ENCODE data around the gene FLOT2. TPM values are rescaled to one million over a fixed set of nuclear protein-coding genes. Genes with fewer than 3 reads are reported as not detected.

Gene FLOT2
- total and polyA plus RNA-seq, 2 of the 8 experiments (the other 6 are each of a cell fraction or from before 2014, with no cell fraction given): 116 to 189 TPM

DNA sequence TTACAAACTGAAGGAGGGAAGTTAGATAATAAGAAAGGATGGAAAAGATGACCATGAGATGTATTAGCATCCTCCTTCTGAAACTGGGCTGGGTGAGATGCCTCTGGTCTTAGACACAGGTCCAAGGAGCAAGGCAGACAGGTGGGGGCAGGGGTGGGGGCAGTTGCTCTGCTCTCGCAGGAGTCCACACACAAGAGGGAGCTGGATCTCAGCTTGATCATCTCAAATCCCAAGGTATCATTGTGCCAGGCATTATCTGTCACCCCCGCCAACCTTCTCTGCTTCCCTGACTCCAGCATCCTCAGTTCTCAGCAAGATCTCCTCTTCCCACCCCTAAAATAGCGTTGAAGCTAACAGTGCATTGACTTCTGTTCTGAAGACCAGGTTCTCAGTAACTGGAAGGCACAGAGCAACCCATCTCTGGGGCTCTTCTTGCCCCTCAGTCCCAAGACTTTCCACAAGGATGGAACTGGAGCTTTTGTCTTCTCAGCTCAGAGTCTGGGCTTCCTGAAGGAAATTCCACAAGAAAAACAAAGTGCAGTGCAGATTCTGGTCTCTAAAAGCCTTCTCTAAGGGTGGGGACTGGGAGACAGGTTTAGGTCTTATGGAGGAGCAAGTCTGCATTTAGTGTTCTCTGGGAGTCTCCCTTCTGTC, 1.6 kb downstream of the FLOT2 start:
- Histone ChIP-seq H3K79me2 (ENCODE audit: control insufficient read depth in 1 of 2, insufficient read depth in 2 of 2, low read length in 2 of 2) (peaks cover 4 to 23% of the 10 kb centered on the region in 2 experiments), H4K8ac (ENCODE audit: extremely low read depth, insufficient read depth, low read length) (no peak overlapping the region), H3K36me3 (ENCODE audit: control insufficient read depth in 2 of 4, insufficient read depth in 4 of 4, low read length in 3 of 4) (no peaks in the 10 kb centered on the region; a peak in 2 of 8 replicates), H4K20me1 (replicated peaks in 1 of 2; ENCODE audit: control insufficient read depth in 1 of 2, insufficient read depth in 2 of 2, low read length in 2 of 2) (peaks cover 0 to 7% of the 10 kb centered on the region in 2 experiments), H4K91ac (replicated peaks; ENCODE audit: insufficient read length, low read length) (no peak overlapping the region), H2BK120ac (replicated peaks; ENCODE audit: low read depth, low read length) (no peak overlapping the region), H2AK5ac (ENCODE audit: low read depth, low read length) (no peak overlapping the region), H3K9ac (replicated peaks in 1 of 4; ENCODE audit: extremely low read depth in 1 of 4, low read depth in 3 of 4, low read length in 3 of 4) (no peak overlapping the region; a peak in 1 of 7 replicates), H3K23me2 (ENCODE audit: low read depth, low read length) (peaks cover 4% of the 10 kb centered on the region; the same call in 1 of the 2 replicates), H3K79me1 (ENCODE audit: low read depth, low read length) (peaks cover 11% of the 10 kb centered on the region), H3K18ac (ENCODE audit: extremely low read depth, low read length) (no peak overlapping the region), H3K9me3 (ENCODE audit: insufficient read depth in 2 of 2, low read depth in 1 of 2, low read length in 1 of 2) (no peaks in the 10 kb centered on the region), H4K5ac (ENCODE audit: insufficient read length, low read depth, low read length) (no peak overlapping the region), H2BK12ac (ENCODE audit: low read depth, low read length) (no peak overlapping the region), H2AFZ (ENCODE audit: low read length) (no peak overlapping the region), H3K4ac (replicated peaks; ENCODE audit: insufficient read length, low read depth, low read length) (no peak overlapping the region), H3K56ac (replicated peaks; ENCODE audit: insufficient read length, low read depth, low read length) (no peak overlapping the region), H3K27ac (ENCODE audit: low read depth, low read length) (no peak overlapping the region), H3K23ac (ENCODE audit: insufficient read length) (no peak overlapping the region), H3K27me3 (replicated peaks in 1 of 4; ENCODE audit: control insufficient read depth in 3 of 4, extremely low read depth in 1 of 4, insufficient read depth in 3 of 4, low read length in 3 of 4) (no peaks in the 10 kb centered on the region), H2BK15ac (ENCODE audit: low read length) (no peak overlapping the region), H2BK20ac (ENCODE audit: low read length) (no peak overlapping the region), H3K4me1 (replicated peaks in 1 of 4; ENCODE audit: control insufficient read depth in 3 of 4, insufficient read depth in 4 of 4, low read length in 3 of 4) (peaks cover 0 to 13% (median 4%) of the 10 kb centered on the region in 4 experiments; a peak in 6 of 7 replicates), H3K14ac (ENCODE audit: insufficient read length) (no peak overlapping the region), H3K4me2 (ENCODE audit: insufficient read depth in 1 of 2, low read depth in 2 of 2, low read length in 2 of 2) (peak overlapping the region; percentile 68 to 71), H2BK5ac (ENCODE audit: low read depth, low read length) (no peak overlapping the region), H3K4me3 (ENCODE audit: extremely low read depth in 1 of 4, insufficient read depth in 2 of 4, low read depth in 3 of 4, low read length in 4 of 4) (peak overlapping the region; percentile 79 to 94 (median 89); a peak in 6 of 8 replicates)
- FAIRE-seq (no peak), DNase-seq (ENCODE audit: low read depth in 1 of 2, low spot score in 2 of 2) (no peak)
- POLR2A ChIA-PET (ENCODE audit: partially characterized antibody): interaction anchor here (0.6 to 5.2 kb wide), 14 partner anchors 9 to 184 kb away, joined by 3 to 51 read pairs (median 6); partner anchors contain the start of genes FAM222B, PROCA1, RPL23A and TLCD1
- 71% methylated on average over 3 of the region's 3 CpGs; no CpG with 5 or more reads in 1 of the 2 experiments for WGBS, 2 experiments (ENCODE audit: extremely low coverage in 1 of 2, insufficient coverage in 1 of 2, insufficient read length in 1 of 2, insufficient replicate concordance in 2 of 2, low coverage in 1 of 2, low lambda C conversion rate in 2 of 2, missing lambda C conversion rate in 1 of 2)
- CTCF ChIA-PET (ENCODE audit: partially characterized antibody): interaction anchor here (0.9 to 7.3 kb wide), 9 partner anchors 9 to 221 kb away, joined by 3 to 47 read pairs (median 8); no protein-coding TSS in a partner anchor
- TF ChIP-seq KDM5A (IDR thresholded peaks at IDR 0.05; ENCODE audit: low read length): no peak
- TF ChIP-seq NRF1 (IDR thresholded peaks at IDR 0.05; ENCODE audit: low read depth, low read length): no peak
- TF ChIP-seq SIX5 (IDR thresholded peaks at IDR 0.05; ENCODE audit: low read depth, low read length): no peak
- TF ChIP-seq TAF7 (optimal IDR thresholded peaks at IDR 0.05; ENCODE audit: borderline replicate concordance, low read depth, low read length): no peak
- no peak for TF ChIP-seq EP300 (IDR thresholded peaks at IDR 0.05; ENCODE audit: borderline replicate concordance in 1 of 2, low read depth in 2 of 2, low read length in 2 of 2)
- TF ChIP-seq GTF2F1 (IDR thresholded peaks at IDR 0.05; ENCODE audit: borderline replicate concordance, low read depth, low read length): no peak
- no peak for TF ChIP-seq PHF8 (conservative IDR thresholded peaks at IDR 0.05; ENCODE audit: low read depth, low read length)
- no peak for TF ChIP-seq TCF12 (IDR thresholded peaks at IDR 0.05; ENCODE audit: low read depth, low read length)
- TF ChIP-seq, protein P1, sequence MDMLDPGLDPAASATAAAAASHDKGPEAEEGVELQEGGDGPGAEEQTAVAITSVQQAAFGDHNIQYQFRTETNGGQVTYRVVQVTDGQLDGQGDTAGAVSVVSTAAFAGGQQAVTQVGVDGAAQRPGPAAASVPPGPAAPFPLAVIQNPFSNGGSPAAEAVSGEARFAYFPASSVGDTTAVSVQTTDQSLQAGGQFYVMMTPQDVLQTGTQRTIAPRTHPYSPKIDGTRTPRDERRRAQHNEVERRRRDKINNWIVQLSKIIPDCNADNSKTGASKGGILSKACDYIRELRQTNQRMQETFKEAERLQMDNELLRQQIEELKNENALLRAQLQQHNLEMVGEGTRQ (IDR thresholded peaks at IDR 0.05; ENCODE audit: low read length): no peak
- no peak for TF ChIP-seq RAD21 (IDR thresholded peaks at IDR 0.05 in 1 of 2, conservative IDR thresholded peaks at IDR 0.05 in 1 of 2; ENCODE audit: low read depth in 2 of 2, low read length in 2 of 2)

Measured in H1 (cell line).